D341Med (cell line): Measurements from ENCODE around the gene FAM20B.
"Not testable (repeated sequence)": the region's sequence is repeated elsewhere in the genome, so short reads cannot be mapped to it uniquely, and the experiment has no call there.

Experiments used
- DNase-seq: peaks from one replicate; pipeline ENCODE4 v3.0.0; 2012; ENCODE audit warnings: low spot score

Gene FAM20B

DNA sequence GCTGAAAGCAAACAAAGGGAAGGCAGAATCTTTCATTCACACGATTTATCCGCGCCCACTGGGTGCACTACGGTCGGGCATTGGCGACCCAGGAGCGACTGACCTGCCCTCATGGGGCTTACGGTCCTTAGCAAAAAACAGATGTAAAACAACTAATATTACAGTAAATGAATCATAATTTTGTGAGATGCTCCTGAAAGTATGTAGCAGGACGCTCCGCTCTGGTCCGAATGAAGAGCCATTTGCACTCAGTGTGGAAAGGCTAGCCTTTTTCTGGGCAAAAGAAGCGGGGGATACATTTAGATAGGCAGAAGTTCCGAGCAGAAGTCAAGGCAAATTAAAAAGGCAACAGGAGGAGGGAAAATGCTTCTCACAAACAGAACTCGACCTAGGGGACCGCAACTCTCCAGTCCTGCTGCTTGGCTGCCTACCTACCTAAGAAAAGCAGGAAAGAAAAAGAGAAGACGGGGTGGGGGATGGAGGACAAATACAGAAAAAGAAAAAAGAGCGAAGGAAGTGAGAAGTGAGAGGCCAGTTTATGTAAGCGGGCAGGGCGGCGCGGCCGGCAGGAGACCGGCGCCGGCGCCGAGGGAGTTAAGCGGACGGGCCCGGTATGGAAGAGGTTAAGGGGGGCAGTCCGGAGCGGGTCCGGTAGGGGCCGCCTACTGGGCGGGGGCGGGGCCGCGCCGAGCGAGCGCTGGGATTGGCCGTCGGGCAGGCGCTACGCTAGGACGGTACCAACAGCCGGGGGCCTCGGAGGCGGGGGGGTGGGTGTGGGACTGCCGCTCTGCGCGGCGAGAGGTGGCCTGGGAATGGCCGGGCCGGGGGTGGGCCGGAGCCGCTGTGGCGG is at the start of gene FAM20B:
Gene FAM20B, plus strand, starts transcription at position 770 of the 850 bp plus-strand sequence. CDS start 17,954 bp downstream, outside the sequence.
- DNase-seq = peak; percentile 100

DNA sequence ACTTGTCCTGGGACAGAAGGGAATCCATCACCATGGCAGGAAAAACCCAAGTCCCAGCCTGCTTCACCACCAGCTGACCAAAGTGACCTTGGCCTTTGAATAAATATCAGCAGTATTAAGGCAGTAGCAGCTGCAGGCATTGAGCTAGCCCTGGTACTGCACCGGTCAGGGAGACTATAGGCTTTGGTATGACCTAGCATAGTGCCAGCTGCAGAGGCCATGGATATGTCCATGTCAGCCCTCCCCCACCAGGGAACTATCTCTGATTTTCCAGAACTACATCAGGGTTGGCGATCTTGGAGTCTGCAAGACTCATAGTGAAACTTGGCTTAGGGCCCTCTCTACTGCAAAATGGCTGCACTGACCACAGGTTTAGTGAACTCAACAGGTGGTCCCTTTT is 49.2 kb upstream of the FAM20B start:
- DNase-seq = no peak

- no peak for DNase-seq
Observed at GRCh38 chr1:178986204-178986603, 39.5 kb upstream of the FAM20B start.

DNA sequence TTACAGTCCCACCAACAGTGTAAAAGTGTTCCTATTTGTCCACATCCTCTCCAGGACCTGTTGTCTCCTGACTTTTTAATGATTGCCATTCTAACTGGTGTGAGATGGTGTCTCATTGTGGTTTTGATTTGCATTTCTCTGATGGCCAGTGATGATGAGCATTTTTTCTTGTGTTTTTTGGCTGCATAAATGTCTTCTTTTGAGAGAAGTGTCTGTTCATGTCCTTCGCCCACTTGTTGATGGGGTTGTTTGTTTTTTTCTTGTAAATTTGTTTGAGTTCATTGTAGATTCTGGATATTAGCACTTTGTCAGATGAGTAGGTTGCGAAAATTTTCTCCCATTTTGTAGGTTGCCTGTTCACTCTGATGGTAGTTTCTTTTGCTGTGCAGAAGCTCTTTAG is 37.5 kb upstream of the FAM20B start:
- DNase-seq = not testable (repeated sequence)

- DNase-seq = no peak
Observed at GRCh38 chr1:178993559-178993958, 32.1 kb upstream of the FAM20B start.

- no peak for DNase-seq
Observed at GRCh38 chr1:178997428-178997827, 28.3 kb upstream of the FAM20B start.

GRCh38 chr1:178998295-178998694 is 27.4 kb upstream of the FAM20B start:
- DNase-seq = no peak

- no peak for DNase-seq
Observed at GRCh38 chr1:178999061-178999460, 26.6 kb upstream of the FAM20B start.

DNA sequence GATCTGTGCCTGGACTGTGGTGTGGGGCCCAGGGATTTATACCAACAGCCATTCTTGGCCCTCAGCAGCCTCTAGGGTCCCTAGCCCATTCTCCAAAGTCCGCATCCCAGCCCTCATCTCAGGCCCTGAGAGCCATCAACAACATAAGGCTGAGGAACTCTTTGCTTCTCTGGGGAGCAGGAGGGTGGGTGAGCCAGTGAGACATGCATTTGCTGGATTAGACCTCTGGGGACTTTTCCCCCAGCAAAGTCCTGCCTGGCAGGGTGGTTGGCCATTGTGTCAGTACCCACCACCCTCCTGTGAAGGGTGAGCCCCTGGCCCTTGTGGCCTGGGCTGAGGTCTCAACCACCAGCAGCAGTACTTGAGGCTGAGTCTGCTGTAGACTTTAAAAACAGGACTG is 24.2 kb upstream of the FAM20B start:
- DNase-seq = no peak

DNA sequence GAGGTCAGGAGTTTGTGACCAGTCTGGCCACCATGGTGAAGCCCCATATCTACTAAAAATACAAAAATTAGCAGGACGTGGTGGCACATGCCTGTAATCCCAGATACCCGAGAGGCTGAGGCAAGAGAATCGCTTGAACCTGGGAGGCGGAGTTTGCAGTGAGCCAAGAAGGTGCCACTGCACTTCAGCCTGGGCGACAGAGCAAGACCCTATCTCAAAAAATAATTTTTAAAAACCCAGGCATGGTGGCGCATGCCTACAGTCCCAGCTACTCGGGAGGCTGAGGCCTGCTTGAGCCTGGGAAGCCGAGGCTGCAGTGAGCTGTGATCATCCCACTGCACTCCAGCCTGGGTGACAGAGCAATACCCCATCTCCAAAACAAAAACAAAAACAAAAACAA is 23.6 kb upstream of the FAM20B start:
- not testable (repeated sequence) for DNase-seq

- DNase-seq = peak; percentile 86
Observed at GRCh38 chr1:179002552-179003345, 22.9 kb upstream of the FAM20B start.

DNA sequence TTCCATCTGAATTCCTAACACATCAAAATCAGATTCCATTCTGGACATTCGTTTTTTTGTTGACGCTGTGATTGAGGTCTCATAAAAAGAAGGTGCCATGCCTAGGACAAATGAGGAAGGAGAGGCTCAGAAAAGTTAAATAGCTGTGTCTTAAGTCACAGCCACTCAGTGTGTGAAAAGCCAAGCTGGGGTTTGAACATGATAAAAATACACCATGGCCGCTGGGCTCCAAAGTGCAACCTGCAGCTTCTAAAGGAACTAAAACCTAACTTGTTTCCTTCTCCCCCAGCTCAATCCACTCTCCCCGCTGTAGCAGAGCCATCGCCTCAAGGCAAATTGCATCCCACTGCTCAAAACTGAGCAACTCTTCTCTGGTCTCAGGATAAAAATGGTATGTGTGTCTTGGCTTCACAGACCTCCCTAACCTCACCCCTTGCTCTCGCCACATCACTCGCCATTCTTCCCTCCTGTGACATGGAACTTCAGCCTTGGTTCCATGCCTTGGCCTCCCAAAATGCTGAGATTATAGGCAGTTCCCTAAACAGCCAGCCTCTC is 22.1 kb upstream of the FAM20B start:
- DNase-seq = no peak

GRCh38 chr1:179007233-179007632 is 18.5 kb upstream of the FAM20B start:
- DNase-seq = no peak

GRCh38 chr1:179010671-179011070 is 15.0 kb upstream of the FAM20B start:
- DNase-seq = no peak

GRCh38 chr1:179012038-179012437 is 13.7 kb upstream of the FAM20B start:
- DNase-seq = no peak

DNA sequence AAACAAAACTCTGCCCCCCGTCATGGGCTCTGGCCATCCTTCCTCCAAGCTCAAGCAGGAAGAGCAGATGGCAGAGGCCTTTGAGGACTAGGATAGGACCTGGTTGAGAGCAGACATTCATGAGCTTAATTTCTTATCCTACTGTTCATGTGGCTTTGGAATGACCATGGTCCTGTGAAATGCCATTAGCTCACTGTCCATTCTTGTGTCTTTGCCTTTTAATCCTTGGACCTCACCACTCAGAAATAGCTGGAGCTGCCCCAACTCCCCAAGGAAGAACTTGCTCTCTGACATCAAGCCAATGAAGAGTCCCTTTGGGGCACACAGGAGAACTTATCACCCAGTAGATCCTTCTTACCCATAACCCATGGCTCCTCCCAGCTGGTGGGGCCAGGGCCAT is 11.6 kb upstream of the FAM20B start:
- DNase-seq = no peak

- no peak for DNase-seq
Observed at GRCh38 chr1:179015396-179015795, 10.3 kb upstream of the FAM20B start.

- peak; percentile 41 for DNase-seq
Observed at GRCh38 chr1:179016706-179017382, 8.8 kb upstream of the FAM20B start.

DNA sequence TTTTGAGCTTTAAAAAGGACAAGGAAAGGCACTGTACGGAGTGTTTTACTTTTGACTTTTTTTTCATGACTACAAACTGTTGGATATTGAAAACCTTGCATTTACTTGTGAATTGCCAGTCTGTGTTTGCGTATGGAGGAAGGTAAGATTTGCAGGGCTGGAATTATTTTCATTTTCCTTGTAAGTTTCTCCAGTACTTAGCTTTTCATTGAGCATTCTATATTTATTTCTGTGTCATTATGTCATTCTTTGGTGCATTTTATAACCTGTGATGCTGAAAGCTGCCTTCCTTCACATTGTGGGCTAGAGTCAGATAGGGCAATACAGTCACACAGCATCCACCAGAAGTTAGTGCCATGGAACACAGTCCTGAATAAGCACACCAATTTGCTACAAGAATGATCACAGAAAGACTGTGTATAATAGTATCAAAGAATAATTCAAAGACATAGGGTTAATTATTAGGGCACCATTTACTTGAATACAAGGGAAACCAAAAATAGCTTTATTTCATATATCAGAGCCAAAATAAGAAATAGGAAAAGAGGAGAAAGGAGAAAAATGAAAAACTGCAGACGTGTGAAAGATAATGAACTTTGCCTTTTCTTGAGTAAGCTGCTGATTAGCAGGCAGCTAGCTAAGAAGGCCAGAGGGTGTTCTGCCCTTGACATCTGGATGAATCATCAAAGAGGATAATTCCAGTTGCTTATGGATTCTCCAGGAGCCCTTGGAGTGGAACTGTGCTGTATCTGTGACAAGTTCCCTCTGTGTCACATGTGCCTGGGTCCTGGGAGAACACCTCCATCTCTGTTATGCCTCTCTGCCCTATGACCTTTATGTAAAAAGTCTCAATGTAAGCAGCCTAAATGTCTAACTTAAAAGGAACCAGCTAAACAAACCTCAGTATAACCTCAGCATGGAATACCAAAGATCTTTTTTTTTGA is 8.0 kb upstream of the FAM20B start:
- DNase-seq = peak; percentile 40

DNA sequence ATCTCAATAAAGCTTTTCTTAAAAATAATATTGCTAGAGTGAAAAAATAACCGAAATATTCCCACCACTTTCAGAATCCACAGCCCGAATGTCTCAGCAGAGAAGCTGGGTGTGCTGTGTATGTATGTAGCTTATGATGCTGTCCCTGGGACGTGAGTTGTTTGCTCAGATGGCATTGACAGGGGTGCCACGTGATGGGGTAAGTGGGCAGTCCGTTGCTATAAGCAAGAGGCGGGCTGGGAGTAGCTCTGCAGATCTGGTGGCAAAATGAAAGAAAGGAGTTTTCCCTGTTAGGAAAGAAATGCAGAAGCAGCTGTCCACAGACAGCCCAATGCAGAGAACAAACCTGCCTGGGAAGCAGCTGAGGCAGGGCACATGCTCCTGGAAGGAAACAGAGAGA is 3.8 kb upstream of the FAM20B start:
- no peak for DNase-seq
